HG03432 (cell line): ENCODE data around the gene SLC22A15.
"Not testable (repeated sequence)": the region's sequence is repeated elsewhere in the genome, so short reads cannot be mapped to it uniquely, and the experiment has no call there.

Experiments
- ATAC-seq: cut with Tn5 transposase; IDR thresholded peaks from one replicate; pipeline ENCODE4 v1.9.1; 2021; ENCODE audit warnings: mild to moderate bottlenecking, moderate library complexity; ENCODE audit not compliant: unreplicated experiment

Gene SLC22A15

DNA sequence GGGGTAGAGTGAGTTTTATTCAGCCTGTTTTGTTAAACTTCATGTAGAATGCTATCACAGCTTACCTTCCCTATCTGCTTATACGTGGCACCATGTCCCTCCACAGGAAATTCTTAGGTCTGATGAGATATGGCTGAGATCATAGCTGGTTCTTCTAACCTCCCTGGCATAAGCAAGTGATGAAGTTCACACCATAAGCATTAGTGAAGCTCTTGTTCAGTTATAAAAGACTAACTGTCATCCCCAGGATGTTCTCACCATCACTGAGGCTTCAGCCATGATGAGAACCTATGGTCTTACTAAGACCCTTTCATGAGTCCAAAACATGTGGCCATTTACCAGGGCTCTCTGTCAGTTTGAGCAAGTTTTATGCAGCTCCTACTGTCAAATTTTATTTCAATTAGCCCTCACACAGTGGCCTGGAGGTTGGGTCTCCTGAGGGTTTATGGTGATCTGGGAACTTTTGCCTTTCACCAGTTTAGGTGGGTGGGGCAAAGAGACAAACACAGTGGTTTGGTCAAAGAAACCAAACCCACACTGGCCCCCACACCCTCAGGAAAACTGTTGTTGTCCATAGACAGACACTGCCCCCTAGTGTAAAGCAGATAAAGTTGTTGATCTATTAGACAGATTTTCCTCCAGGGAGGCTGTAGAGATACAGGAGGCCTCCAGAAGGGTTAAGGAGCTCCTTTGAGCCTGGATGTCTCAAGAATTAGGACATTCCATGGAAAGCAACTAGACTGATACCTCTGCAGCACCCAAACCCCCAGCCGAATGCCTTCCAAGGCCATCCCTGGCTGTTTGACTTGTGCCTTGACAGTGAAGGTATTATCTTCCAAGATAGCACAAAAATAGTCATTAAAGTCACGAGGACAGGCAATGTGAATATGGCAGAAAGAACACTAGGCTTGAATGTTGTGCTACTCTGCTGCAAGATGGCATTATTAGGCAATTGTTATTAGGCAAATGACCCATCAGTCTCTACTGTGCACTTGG is 5.0 kb downstream of the SLC22A15 start:
- no peak for ATAC-seq

DNA sequence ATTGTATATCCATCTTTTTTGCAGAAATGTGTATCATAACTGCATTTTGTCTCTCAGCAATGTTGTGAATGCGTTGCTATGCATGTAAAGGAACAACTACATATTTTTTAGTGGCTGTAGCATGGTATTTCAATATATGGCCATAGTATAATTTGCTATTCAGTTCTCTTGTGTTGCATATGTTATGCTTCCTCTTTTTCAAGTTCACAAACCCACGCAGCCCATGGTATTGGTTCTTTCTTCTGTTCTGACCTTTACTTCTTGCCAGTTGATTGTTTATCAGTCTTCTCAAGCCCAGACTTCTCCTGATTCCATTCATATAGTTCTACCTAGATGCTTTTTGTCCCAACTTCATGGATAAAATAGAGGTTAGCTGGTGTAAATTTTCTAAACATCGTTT is 6.1 kb downstream of the SLC22A15 start:
- ATAC-seq: no peak

DNA sequence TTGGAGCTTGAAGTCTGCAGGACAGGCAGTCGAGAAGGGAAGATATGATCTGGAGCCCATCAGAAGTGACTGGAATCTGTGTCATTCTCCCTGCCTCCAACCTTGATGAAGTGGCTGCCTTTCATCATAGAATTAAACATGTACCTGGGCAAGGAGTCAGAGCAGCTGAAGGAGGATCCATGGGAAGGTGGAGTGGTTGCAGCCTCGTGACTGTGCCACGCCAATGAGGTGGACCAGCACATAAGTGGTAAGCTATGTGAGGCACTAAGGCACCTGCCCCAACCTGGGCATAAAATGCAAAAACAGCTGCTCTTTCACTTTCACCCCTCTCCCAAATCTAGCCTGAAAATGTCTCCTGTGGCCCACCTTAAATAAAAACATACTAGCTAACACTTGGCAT is 7.3 kb downstream of the SLC22A15 start:
- ATAC-seq: no peak

DNA sequence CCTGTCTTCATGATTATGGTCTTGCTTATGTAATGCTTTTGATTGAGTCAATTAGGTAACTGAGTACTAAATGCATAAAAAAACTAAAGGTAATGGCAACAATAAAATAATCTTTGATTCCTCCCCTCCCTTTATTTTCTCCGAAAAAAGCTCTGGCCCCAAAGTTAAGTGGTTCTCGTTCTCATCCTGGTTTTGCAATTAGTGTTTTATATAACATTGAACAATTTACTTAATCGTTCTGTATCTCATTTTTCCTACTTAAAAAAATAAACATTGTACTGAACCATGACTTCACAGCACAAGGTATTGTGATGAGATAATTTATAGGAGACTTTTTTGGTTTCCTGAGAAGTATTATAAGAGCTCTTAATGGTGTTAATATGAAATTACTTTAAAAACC is 11.3 kb downstream of the SLC22A15 start:
- no peak for ATAC-seq

DNA sequence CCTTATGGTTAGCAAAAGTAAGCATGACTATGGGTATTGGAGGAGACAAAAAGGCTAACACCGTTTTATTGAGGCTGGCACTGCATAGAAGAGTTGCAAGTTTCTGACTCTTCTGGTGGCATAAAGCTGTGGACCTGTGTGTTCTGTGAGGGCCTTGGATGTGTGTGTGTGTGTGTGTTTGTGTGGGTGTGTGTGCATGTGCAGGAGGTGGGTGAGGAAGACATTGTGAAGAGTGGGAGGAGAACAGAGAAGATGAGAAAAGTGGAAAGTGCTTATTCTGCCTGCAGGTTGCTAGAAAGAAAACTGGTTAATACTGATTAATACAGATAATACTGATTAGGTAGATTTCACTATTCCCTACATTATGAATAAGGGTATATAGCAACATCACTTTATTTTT is 12.6 kb downstream of the SLC22A15 start:
- ATAC-seq: no peak

DNA sequence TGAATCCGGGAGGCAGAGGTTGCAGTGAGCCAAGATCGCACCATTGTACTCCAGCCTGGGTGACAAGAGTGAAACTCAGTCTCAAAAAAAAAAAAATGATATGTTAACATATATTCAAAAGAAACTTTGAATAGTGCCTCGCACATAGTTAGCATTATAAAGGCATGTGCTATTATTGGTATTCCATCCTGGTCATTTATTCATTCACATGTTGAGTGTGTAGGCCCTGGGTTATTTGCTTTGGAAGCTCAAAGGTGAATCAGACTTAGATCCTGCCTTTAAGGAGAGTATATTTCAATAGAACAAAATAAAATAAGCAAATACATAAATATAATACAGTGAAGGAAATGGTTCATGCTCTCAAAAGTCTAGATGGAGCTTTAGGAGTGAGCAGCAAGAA is 13.4 kb downstream of the SLC22A15 start:
- ATAC-seq: no peak

DNA sequence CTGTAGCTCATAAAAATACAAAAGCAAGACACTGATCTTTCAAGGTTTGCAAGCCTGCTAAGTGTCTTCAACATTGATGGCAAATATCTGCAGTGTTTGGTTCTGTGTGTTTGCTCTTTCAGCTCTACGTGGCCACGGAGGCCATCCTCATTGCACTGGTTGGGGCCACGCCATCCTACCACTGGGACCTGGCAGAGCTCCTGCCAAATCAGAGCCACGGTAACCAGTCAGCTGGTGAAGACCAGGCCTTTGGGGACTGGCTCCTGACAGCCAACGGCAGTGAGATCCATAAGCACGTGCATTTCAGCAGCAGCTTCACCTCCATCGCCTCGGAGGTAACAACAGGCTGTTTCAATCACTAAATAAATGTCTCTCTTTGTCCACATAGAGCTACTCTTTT is 15.6 kb downstream of the SLC22A15 start:
- ATAC-seq: no peak

DNA sequence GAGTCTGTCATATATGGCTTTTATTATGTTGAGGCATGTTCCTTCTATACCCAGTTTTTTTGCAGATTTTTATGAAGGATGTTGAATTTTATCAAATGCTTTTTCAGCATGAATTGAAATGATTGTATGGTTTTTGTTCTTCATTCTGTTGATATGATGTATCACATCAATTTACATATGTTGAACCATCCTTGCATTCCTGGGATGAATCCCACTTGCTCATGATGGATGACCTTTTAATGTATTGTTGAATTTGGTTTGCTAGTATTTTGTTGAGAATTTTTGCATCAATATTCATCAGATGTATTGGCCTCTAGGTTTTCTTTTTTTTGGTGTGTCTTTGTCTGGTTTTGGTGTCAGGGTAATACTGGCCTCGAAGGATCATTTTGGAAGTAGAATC is 21.6 kb downstream of the SLC22A15 start:
- not testable (repeated sequence) for ATAC-seq

DNA sequence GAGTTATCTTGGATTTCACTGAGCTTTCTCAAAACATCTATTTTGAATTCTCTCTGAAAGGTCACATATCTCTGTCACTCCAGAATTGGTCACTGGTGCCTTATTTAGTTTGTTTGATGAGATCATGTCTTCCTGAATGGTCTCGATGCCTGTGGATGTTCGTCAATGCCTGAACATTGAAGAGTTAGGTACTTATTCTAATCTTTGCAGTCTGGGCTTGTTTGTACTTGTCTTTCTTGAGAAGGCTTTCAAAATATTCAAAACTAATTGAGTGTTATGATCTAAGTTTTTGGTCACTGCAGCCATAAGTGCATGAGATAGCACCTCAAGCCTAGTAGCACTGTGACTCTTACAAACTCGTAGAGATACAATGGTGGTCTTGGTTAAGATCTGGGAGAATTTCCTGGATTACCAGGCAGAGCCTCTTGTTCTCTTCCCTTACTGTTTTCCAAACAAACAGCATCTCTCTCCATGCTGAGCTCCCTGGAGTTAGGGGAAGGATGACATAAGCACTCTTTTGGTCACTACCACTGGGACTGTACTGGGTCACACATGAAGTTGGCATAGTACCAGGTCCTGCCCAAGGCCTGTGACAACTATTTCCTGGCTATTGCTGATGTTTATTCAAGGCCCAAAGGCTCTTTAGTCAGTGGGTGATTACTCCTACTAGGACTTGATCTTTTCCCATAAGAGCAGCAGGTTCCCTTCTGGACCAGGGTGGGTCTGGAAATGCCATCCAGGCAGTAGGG is 25.6 kb downstream of the SLC22A15 start:
- no peak for ATAC-seq

DNA sequence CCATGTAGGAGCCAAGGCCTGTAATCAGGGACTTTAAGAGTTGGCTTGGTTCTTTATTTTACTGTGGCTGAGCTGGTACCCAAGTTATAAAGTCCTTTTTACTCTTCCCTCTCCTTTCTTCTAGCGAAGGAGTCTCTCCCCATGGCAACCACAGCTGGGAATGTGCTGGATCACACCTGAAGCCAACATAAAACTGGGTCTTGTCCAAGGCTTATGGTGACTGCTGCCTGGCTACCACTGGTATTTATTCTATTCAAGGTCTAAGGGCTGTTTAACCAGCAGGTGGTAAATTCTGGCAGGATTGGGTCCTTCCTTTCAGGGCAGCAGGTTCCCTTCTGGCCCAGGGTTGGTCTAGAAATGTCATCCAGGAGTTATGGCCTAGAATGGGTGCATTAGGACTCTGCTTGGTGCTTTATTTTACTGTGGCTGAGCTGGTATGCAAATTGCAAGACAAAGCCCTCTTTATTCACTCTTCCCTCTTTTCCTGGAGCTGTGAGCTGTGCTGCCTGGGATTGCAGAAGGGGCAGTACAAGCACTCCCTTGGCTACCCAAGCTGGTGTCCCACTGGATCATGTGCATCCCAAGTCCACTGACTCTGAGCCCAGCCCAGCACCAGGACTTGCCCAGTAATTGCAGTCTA is 26.6 kb downstream of the SLC22A15 start:
- ATAC-seq: no peak

DNA sequence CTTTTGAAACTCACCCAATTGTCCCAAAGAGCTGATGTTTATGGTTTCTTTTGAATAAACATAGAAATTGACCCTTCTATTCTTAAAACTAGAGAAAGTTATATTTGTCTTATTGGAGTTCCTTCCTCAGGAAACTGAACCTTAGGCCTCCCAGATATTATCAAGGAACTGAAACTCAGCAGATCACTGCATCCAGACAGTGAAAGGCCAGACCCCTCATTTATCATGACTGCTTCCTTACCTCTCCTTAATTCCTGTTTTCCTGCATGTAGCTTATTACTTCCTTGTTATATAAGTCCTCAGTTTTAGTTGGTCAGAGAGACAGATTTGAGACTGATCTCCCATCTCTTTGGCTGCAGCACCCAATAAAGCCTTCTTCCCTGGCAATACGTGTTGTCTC is 27.5 kb downstream of the SLC22A15 start:
- ATAC-seq: no peak

DNA sequence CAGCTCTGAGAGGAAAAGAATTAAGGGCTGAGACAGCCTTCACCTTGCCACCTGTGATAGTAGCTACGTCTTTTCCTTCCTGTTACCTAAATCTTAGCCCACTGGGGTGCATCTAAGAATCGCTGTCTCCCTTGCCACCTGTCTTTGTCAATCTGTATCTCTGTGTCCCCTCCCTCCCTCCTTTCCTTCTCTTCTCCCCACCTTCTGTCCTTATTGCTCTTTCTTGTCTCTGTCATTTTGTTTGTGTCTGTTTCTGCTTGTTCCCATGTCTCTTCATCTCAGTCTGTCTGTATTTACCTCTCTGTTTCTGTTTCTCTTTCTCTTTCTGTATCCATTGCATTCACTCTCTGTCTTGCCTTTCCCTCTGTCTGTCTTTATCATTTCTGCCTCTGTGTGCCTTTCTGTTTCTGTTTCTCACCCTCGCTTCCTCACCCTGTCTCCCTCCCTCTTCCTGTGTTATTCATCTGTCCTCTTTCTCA is 30.2 kb downstream of the SLC22A15 start:
- peak; percentile 97 for ATAC-seq

DNA sequence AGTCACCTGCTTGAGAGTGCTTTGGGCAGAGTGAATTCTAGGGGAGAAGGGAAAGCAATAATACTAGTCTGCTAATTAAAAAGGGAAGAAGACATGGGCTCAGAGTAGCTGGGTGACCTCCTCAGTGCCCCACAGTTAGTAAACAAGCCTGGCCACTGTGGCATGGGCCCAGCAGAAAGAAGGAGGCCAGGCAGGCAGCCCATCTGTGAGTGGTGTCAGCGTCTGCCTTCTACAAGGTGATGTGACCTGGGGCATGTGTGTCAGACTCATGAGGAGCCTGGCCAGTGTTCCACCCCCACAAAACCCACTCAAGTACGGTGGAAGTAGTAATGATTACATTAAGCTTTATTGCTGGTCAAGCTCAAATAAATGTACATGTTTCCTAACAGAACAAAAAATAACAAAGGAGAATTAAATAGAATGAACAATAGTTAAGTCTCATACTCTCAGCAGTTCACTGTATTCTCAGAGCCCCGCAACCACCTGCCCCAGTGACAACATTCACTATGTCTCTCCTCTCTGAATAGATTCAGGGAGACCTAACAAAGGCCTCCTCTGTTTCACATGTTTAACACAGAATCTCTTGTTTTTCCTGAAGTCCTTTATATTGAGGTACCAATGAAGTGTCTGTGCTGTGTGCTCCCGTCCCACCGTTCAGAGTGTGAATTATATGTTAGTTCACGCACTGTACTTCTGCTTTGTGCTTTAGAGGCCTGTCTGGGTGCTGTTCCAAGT is 32.5 kb downstream of the SLC22A15 start:
- no peak for ATAC-seq

DNA sequence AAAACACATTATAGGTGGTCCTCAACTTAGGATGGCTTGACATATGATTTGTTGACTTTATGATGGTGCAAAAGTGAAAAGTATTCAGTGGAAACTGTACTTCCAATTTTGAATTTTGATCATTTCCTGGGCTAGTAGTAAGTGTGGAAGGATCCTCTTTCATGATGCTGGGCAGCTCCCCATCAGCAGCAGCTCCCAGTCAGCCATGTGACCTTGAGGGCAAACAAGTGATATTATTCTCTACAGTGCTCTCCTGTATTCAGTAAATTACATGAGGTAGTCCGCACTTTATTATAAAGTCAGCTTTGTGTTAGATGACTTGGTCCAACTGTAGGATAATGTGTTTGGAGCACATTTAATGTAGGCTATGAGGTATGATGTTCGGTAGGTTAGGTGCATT is 36.4 kb downstream of the SLC22A15 start:
- ATAC-seq: no peak

DNA sequence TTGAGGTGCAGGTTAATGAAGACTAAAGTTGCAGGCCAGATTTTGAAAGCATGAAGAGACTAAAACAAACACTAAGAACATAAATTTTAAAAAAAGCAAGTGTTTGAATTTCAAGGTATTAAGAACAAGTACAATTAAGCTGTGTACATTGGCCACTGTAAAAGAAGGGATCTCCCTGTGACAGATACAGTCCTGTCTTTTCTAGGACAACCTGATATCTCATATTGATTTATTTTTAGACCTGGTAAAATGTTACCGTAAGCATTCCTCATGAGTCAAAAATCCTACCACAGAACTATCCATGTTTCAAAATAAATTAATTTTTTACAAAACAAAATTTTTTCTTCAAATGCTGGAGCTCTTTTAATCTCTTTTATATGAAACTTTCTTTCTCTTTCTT is 39.4 kb downstream of the SLC22A15 start:
- ATAC-seq: no peak

DNA sequence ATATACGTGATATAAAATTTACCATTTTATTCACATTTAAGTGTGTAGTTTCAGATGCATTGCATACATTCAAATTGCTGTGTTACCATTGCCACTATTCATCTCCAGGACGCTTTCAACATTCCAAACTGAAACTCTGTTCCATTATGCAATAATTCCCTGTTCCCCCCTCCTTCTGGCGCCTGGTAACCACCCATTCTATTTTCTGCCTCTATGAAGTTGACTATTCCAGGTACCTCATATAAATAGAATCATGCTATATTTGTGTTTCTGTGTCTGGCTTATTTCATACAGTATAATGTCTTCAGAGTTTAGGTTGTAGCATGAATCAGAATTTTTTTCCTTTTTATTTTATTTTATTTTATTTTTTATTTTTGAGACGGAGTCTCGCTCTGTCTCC is 41.7 kb downstream of the SLC22A15 start:
- ATAC-seq: no peak

DNA sequence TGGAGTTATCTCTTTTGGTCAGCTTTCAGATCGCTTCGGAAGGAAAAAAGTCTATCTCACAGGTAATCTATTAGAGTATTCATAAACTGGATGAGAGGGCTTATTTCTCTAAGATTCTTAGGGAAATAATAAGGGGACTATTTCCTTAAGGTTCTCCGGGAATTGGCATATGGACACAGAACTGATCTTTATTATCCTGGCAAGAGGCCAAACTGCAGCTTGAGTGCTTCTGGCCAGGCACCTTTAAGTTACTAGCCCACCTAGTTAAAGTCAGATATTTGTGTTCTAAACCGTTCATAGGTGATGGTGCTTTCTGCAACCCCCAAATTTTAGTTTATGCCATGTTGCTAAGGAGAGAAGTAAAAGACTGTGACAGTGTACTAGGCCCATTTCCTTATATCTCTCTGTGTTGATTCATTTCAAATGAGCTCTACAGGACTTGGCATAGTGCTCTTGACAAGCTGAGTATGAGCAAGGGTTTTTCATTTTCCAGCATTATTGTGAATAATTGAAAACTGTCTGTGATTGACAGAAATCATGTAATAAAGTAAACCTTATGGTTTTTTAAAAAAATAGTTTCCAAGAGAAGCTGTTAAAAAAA is 43.4 kb downstream of the SLC22A15 start:
- ATAC-seq: no peak

DNA sequence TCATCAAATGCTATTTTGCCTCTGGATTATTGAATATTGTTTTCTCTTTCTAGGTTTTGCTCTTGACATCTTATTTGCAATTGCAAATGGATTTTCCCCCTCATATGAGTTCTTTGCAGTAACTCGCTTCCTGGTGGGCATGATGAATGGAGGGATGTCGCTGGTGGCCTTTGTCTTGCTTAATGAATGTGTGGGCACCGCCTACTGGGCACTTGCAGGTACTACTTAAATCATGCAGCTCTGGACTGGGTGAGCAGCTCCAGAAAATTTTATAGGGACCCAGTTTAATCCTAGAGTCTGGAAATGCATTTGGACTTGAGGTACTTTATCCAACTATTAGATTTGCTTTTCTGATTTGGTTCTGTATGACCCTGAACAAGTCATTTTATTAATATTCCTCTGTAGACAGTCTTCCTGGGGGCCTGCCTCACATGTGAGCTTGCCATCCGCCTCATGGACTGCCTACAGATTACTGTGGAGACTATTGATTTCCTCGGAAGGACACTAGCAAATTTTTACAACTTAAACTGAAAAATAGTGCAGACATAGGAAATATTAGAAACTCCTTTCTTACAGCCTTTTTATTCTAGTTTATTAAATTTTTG is 44.5 kb downstream of the SLC22A15 start:
- ATAC-seq: peak; percentile 91

DNA sequence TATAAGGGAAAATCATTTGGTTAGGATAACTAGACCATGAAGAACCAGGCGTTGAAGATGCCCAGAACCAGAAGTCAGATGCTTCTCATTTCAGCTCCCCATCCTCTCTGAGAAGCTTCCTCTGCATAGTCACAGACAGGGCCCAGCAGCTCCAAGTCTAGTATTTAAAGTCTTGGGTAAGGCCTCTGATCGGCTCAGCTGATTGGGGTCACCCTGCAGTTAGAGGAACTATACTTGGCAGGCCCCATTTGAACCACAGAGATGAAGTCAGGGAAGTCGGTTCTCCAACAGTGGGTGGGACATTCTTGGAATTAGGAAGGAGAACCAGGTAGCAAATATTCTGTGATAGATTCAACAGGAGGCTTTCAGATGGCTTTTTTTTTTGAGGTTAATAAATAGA is 48.3 kb downstream of the SLC22A15 start:
- no peak for ATAC-seq

DNA sequence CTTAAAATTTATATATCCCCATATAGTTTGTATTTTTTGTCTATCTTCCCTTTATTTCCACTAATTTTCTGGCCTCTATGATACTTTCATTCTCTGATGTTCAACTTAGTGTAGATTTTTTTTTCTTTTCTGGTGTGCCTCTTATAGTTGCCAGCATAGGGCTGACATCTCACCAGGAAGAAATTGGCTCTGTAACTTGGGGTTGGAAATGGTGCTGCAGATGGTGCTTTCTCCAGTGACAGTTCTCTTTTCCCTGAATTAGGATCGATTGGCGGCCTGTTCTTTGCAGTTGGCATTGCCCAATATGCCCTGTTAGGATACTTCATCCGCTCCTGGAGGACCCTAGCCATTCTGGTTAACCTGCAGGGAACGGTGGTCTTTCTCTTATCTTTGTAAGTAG is 50.3 kb downstream of the SLC22A15 start:
- no peak for ATAC-seq
